Tibial nerve (tissue), 4 donors: Measurements from ENCODE around the gene GLIS2.
A peak's percentile ranks its signal among the peaks of the same experiment; 100 is the strongest.

ENCODE experiments used
- CTCF ChIP-seq, 5 experiments: fragments of 200-600 bp in 3 of 5; fragments of 450-650 bp in 2 of 5; sonication (generic) in 3 of 5; IDR thresholded peaks; one replicate each; pipeline ENCODE4 v1.5.1; 2016 to 2019; ENCODE audit warnings: antibody characterized with exemption in 5 of 5, mild to moderate bottlenecking in 3 of 5, moderate library complexity in 2 of 5
- EP300 ChIP-seq, 2 donors: sonication (generic); formaldehyde crosslinking; IDR thresholded peaks; one replicate each; pipeline ENCODE4 v1.6.1; 2017; ENCODE audit warnings: antibody characterized with exemption in 2 of 2, mild to moderate bottlenecking in 1 of 2
- POLR2A ChIP-seq, 2 donors: fragments of 450-650 bp; IDR thresholded peaks; one replicate each; pipeline ENCODE4 v1.6.1; 2017; ENCODE audit warnings: antibody characterized with exemption in 2 of 2, mild to moderate bottlenecking in 2 of 2, moderate library complexity in 2 of 2

DNA sequence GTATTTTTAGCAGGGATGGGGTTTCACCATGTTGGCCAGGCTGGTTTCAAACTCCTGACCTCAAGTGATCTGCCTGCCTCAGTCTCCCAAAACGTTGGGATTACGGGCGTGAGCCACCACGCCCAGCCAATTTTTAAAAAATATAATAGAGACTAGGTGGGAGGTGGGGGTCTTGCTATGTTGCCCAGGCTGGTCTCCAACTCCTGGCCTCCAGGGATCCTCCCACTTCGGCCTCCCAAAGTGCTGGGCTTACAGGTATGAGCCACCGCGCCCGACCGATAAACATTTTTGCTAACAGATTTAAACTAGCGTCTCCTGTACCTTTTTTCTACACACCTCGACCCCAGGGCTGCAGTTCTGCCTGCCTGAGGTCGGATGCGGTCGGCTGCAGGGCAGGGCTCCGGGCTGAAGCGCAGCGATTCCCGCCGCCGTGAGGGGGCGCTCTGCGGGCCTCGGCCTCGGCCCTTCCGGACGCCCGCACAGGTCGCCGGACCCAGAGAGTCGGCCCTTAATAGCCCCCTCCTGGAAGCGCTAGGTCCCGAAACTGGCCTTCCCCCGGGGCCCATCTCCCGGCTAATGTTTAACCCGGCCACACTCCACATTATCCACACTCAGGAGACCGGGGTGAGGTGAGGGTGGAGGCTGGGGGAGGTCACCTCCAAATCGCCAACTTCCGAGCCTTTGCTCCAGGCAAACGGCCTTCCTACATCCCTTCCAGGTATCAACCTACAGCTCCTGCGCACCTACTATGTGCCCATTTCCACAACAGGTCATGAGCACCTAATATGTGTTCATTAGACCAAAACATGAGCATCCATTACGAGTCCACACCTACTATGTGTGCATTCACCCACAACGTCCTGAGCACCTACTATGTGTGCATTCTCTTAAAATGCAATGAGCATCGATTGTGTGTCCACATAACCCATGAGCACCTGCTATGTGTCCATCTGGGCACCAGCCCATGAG, 2.0 kb upstream of the GLIS2 start:
- TF ChIP-seq CTCF (IDR thresholded peaks at IDR 0.05) = peak; percentile 47 to 65 (median 55)
- no peak for TF ChIP-seq POLR2A (IDR thresholded peaks at IDR 0.05)
- no peak for TF ChIP-seq EP300 (IDR thresholded peaks at IDR 0.05)
